CD14-positive monocyte (primary cell): ENCODE measurements around the gene PPM1H. TPM values are rescaled to one million over a fixed set of nuclear protein-coding genes. Genes with fewer than 3 reads are reported as not detected.

ENCODE experiments used
- DNase-seq, 3 donors: peaks; one replicate each; pipeline ENCODE4 v3.0.0-alpha.2; 2011 to 2022
- H2AFZ ChIP-seq: 2 replicates; pipeline ENCODE4 v1.6.0; 2012; ENCODE audit warnings: mild to moderate bottlenecking, low read depth, low read length, inconsistent platforms; ENCODE audit not compliant: insufficient read depth, poor library complexity, severe bottlenecking
- H3K27ac ChIP-seq, 2 donors: 1 replicate in 1 of 2; 2 replicates in 1 of 2; pipeline ENCODE4 v1.5.1; 2012 to 2013; ENCODE audit warnings: low read length in 2 of 2, control low read depth in 1 of 2, inconsistent platforms in 1 of 2, low read depth in 1 of 2, mild to moderate bottlenecking in 1 of 2
- H3K27me3 ChIP-seq, 2 donors: one replicate each; pipeline versions ENCODE4 v1.6.0 to v1.6.1; 2011 to 2013; ENCODE audit warnings: low read length in 2 of 2; ENCODE audit not compliant: control insufficient read depth in 2 of 2, insufficient read depth in 2 of 2
- H3K36me3 ChIP-seq, 2 donors: replicated peaks in 1 of 2; 1 replicate in 1 of 2; 2 replicates in 1 of 2; pipeline versions ENCODE4 v1.5.1 to v1.6.1; 2012 to 2013; ENCODE audit warnings: low read length in 2 of 2, control low read depth in 1 of 2, inconsistent platforms in 1 of 2, mild to moderate bottlenecking in 1 of 2; ENCODE audit not compliant: insufficient read depth in 2 of 2, control insufficient read depth in 1 of 2
- H3K4me1 ChIP-seq, 2 donors: 1 replicate in 1 of 2; 2 replicates in 1 of 2; pipeline versions ENCODE4 v1.5.1 to v1.6.1; 2012 to 2013; ENCODE audit warnings: low read length in 2 of 2, control low read depth in 1 of 2, inconsistent platforms in 1 of 2, mild to moderate bottlenecking in 1 of 2, moderate library complexity in 1 of 2; ENCODE audit not compliant: insufficient read depth in 2 of 2, control insufficient read depth in 1 of 2
- H3K4me2 ChIP-seq: replicated peaks from 2 replicates; pipeline ENCODE3; 2012; ENCODE audit warnings: low read length, moderate library complexity, mild to moderate bottlenecking; ENCODE audit not compliant: poor library complexity, severe bottlenecking; ENCODE audit errors: extremely low read depth
- H3K4me3 ChIP-seq, 3 experiments: fragments of 200-600 bp in 1 of 3; sonication (generic) in 1 of 3; replicated peaks in 1 of 3; 1 replicate in 2 of 3; 2 replicates in 1 of 3; pipeline ENCODE4 v1.5.1; 2011 to 2013; ENCODE audit warnings: low read length in 3 of 3, mild to moderate bottlenecking in 3 of 3, control low read depth in 2 of 3, low read depth in 2 of 3, inconsistent platforms in 1 of 3, moderate library complexity in 1 of 3
- H3K79me2 ChIP-seq: 2 replicates; pipeline ENCODE4 v1.6.0; 2012; ENCODE audit warnings: mild to moderate bottlenecking, control low read depth, inconsistent platforms, low read length, moderate library complexity; ENCODE audit not compliant: insufficient read depth
- H3K9ac ChIP-seq: 2 replicates; pipeline ENCODE4 v1.6.0; 2017; ENCODE audit warnings: low read length, mild to moderate bottlenecking; ENCODE audit not compliant: insufficient read depth, poor library complexity, severe bottlenecking
- H3K9me3 ChIP-seq, 2 donors: replicated peaks in 1 of 2; 1 replicate in 1 of 2; 2 replicates in 1 of 2; pipeline versions ENCODE4 v1.5.1 to v1.6.1; 2012 to 2013; ENCODE audit warnings: low read length in 2 of 2, control low read depth in 1 of 2; ENCODE audit not compliant: control insufficient read depth in 1 of 2, insufficient read depth in 1 of 2
- H4K20me1 ChIP-seq: 2 replicates; pipeline ENCODE4 v1.6.0; 2012; ENCODE audit warnings: mild to moderate bottlenecking, low read length, control low read depth, moderate library complexity; ENCODE audit not compliant: insufficient read depth
- H3K27ac Mint-ChIP-seq, 7 donors: one replicate each; pipeline ENCODE4 v1.8.0; 2020; ENCODE audit warnings: mild to moderate bottlenecking in 7 of 7, mixed read lengths in 7 of 7, moderate library complexity in 6 of 7, inconsistent platforms in 2 of 7
- H3K27me3 Mint-ChIP-seq, 3 donors: one replicate each; pipeline ENCODE4 v1.8.0; 2021 to 2022; ENCODE audit warnings: low read depth in 3 of 3, mild to moderate bottlenecking in 3 of 3, mixed read lengths in 3 of 3, moderate library complexity in 3 of 3, inconsistent platforms in 1 of 3
- H3K36me3 Mint-ChIP-seq, 2 donors: one replicate each; pipeline ENCODE4 v1.8.0; 2020; ENCODE audit warnings: mixed read lengths in 2 of 2, inconsistent platforms in 1 of 2, mild to moderate bottlenecking in 1 of 2
- H3K4me1 Mint-ChIP-seq: one replicate; pipeline ENCODE4 v1.8.0; 2020; ENCODE audit warnings: mild to moderate bottlenecking, mixed read lengths
- H3K4me3 Mint-ChIP-seq, 2 donors: one replicate each; pipeline ENCODE4 v1.8.0; 2020; ENCODE audit warnings: mild to moderate bottlenecking in 2 of 2, mixed read lengths in 2 of 2, moderate library complexity in 1 of 2
- H3K9me3 Mint-ChIP-seq, 7 donors: one replicate each; pipeline ENCODE4 v1.8.0; 2020 to 2022; ENCODE audit warnings: mixed read lengths in 7 of 7, mild to moderate bottlenecking in 6 of 7, moderate library complexity in 6 of 7, inconsistent platforms in 2 of 7
- WGBS: methylation state at CpG from one replicate; pipeline ENCODE4 v1.1.5; 2013; ENCODE audit warnings: missing lambda C conversion rate; ENCODE audit not compliant: insufficient coverage; 5-methylcytosine and 5-hydroxymethylcytosine counted together
- intact Hi-C, 2 donors: fragments of 100-400 bp; cut with micrococcal nuclease; formaldehyde crosslinking; loops; one replicate each; pipeline versions ENCODE4 v1.15.0 to v1.15.1; 2023
- polyA plus RNA-seq, 3 donors: library from polyadenylated mRNA; depleted of rRNA in 1 of 3; unstranded in 2 of 3; stranded (reverse) in 1 of 3; fragments of 300-500 nt in 2 of 3; fragments of >200 nt in 1 of 3; fragmentation: Illumina TruSeq in 2 of 3; gene quantifications; 1 replicate in 2 of 3; 2 replicates in 1 of 3; pipeline ENCODE4 v1.2.3, GENCODE V29; 2012 to 2021
- TF ChIP-seq, protein P1 (sequence below): fragments of 200-600 bp; IDR thresholded peaks from one replicate; pipeline ENCODE4 v1.8.0; 2022; ENCODE audit warnings: antibody characterized with exemption, mild to moderate bottlenecking

Gene PPM1H
- polyA plus RNA-seq, 3 donors: 1.5 to 2.8 (median 1.9) TPM

DNA sequence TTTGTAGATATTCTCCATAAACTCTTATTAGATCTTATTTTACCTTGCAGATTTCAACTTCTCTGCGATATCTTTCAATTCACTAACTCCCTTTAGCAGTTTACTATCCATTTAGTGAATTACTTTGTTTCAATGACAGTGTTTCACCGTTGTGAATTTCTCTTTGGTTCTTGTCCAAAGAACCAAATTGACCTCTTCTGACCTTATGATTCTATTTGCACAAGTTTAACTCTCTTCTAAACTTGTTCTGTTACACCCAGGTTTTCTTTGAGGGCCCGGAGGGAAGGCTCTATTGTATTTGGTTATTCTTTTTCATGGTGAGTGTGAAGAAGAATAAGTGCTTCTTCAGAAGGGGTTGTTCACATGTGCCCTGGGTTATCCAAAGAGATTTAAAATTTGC, 281.6 kb downstream of the PPM1H start:
- Mint-ChIP-seq H3K36me3 (peaks cover 2 to 9% of the 10 kb centered on the region in 2 donors), H3K27me3 (peaks cover 1 to 3% (median 2%) of the 10 kb centered on the region in 3 donors), H3K4me1 (peaks cover 8% of the 10 kb centered on the region), H3K27ac (no peak overlapping the region), H3K9me3 (peaks cover 0 to 2% (median 0%) of the 10 kb centered on the region in 7 donors), H3K4me3 (no peak overlapping the region)
- H3K79me2 ChIP-seq: no peaks in the 10 kb centered on the region
- no CpG with 5 or more reads among the region's 3 CpGs for WGBS
- no peak overlapping the region for H3K9ac ChIP-seq
- no peak overlapping the region for H3K4me3 ChIP-seq
- intact Hi-C loops: no loop called here
- TF ChIP-seq, protein P1, sequence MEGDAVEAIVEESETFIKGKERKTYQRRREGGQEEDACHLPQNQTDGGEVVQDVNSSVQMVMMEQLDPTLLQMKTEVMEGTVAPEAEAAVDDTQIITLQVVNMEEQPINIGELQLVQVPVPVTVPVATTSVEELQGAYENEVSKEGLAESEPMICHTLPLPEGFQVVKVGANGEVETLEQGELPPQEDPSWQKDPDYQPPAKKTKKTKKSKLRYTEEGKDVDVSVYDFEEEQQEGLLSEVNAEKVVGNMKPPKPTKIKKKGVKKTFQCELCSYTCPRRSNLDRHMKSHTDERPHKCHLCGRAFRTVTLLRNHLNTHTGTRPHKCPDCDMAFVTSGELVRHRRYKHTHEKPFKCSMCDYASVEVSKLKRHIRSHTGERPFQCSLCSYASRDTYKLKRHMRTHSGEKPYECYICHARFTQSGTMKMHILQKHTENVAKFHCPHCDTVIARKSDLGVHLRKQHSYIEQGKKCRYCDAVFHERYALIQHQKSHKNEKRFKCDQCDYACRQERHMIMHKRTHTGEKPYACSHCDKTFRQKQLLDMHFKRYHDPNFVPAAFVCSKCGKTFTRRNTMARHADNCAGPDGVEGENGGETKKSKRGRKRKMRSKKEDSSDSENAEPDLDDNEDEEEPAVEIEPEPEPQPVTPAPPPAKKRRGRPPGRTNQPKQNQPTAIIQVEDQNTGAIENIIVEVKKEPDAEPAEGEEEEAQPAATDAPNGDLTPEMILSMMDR: no peak
- DNase-seq: no peak
- H3K27me3 ChIP-seq: no peaks in the 10 kb centered on the region
- H2AFZ ChIP-seq: no peak overlapping the region
- no peaks in the 10 kb centered on the region for H3K9me3 ChIP-seq
- no peaks in the 10 kb centered on the region for H3K36me3 ChIP-seq
- no peak overlapping the region for H3K27ac ChIP-seq
- no peaks in the 10 kb centered on the region for H3K4me1 ChIP-seq
- no peak overlapping the region for H3K4me2 ChIP-seq
- H4K20me1 ChIP-seq: no peaks in the 10 kb centered on the region

DNA sequence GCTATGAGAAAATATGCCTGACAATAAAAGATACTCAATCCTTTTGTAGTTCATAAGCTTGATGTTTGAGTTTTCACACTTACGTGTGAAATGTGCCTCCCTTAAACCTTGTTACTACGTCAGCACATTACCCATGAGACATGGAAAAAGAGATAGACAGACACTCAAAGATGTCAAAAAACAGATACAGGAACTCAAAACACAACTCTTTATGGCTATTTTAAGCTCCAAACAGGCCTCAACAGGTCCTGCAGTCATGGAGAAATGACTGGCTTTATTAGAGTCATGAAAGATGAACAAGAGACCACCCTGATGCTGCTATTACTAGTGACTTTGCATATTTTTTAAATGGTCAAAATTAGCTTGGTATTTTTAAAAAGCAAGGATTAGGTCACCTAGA, 283.8 kb downstream of the PPM1H start:
- no peaks in the 10 kb centered on the region for H4K20me1 ChIP-seq
- Mint-ChIP-seq H3K27me3 (peaks cover 1 to 3% (median 2%) of the 10 kb centered on the region in 3 donors), H3K4me1 (peaks cover 13% of the 10 kb centered on the region), H3K27ac (no peak overlapping the region), H3K4me3 (no peak overlapping the region), H3K36me3 (peaks cover 20 to 21% of the 10 kb centered on the region in 2 donors), H3K9me3 (peaks cover 0 to 2% (median 0%) of the 10 kb centered on the region in 7 donors)
- intact Hi-C loops: no loop called here
- no peak for DNase-seq
- no peaks in the 10 kb centered on the region for H3K27me3 ChIP-seq
- no peaks in the 10 kb centered on the region for H3K9me3 ChIP-seq
- H3K27ac ChIP-seq: no peak overlapping the region
- no peak overlapping the region for H3K4me3 ChIP-seq
- 100% methylated on average over 1 of the region's 2 CpGs for WGBS
- H3K4me2 ChIP-seq: no peak overlapping the region
- no peak overlapping the region for H2AFZ ChIP-seq
- no peaks in the 10 kb centered on the region for H3K4me1 ChIP-seq
- TF ChIP-seq, protein P1: no peak
- H3K36me3 ChIP-seq: no peaks in the 10 kb centered on the region
- no peak overlapping the region for H3K9ac ChIP-seq
- no peaks in the 10 kb centered on the region for H3K79me2 ChIP-seq
